Stomach smooth muscle (tissue), 2 donors: ENCODE measurements around the gene LUC7L3.

Experiments used
- H3K27ac ChIP-seq: one replicate; pipeline ENCODE4 v1.7.0; 2013; ENCODE audit warnings: mild to moderate bottlenecking, low read length, inconsistent platforms
- H3K27me3 ChIP-seq, 2 donors: one replicate each; pipeline ENCODE4 v1.7.0; 2013; ENCODE audit warnings: low read length in 2 of 2; ENCODE audit not compliant: insufficient read depth in 2 of 2, control insufficient read depth in 1 of 2
- H3K36me3 ChIP-seq, 2 donors: one replicate each; pipeline ENCODE4 v1.7.0; 2013; ENCODE audit warnings: low read length in 2 of 2; ENCODE audit not compliant: control insufficient read depth in 2 of 2, insufficient read depth in 2 of 2
- H3K4me1 ChIP-seq: one replicate; pipeline ENCODE4 v1.7.0; 2013; ENCODE audit warnings: low read length; ENCODE audit not compliant: control insufficient read depth, insufficient read depth
- H3K4me3 ChIP-seq, 2 donors: one replicate each; pipeline ENCODE4 v1.7.0; 2013; ENCODE audit warnings: low read length in 2 of 2
- H3K9ac ChIP-seq, 2 donors: one replicate each; pipeline ENCODE4 v1.7.0; 2013; ENCODE audit warnings: low read length in 2 of 2, mild to moderate bottlenecking in 1 of 2
- H3K9me3 ChIP-seq, 2 donors: one replicate each; pipeline ENCODE4 v1.7.0; 2013; ENCODE audit warnings: low read length in 2 of 2; ENCODE audit not compliant: control insufficient read depth in 2 of 2
- donor health status: healthy.
- donor health status: Pancreatic carcinoma.

LUC7L3 gene

DNA sequence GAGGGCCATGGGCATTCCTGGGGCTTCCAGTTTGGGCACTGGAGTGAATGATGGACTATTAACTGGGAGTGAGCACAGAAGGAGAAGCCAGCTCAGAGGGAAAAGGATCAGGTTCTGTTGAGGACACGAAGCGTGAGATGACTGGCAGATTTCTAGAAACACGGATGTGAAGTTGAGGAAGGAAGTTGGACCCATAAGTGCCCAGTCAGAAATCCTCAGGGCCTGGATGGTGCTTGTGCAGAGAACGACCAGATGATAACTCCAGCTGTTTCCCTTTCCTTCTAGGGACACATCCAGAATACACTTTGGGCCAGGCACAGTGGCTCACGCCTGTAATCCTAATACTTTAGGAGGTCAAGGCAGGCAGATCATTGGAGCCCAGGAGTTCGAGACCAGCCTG lies 71.2 kb downstream of the LUC7L3 start:
- no peak overlapping the region for H3K27ac ChIP-seq
- no peak overlapping the region for H3K9ac ChIP-seq
- no peaks in the 10 kb centered on the region for H3K27me3 ChIP-seq
- no peak overlapping the region for H3K4me3 ChIP-seq
- peaks cover 12% of the 10 kb centered on the region for H3K4me1 ChIP-seq
- H3K36me3 ChIP-seq = no peaks in the 10 kb centered on the region
- H3K9me3 ChIP-seq = no peaks in the 10 kb centered on the region

DNA sequence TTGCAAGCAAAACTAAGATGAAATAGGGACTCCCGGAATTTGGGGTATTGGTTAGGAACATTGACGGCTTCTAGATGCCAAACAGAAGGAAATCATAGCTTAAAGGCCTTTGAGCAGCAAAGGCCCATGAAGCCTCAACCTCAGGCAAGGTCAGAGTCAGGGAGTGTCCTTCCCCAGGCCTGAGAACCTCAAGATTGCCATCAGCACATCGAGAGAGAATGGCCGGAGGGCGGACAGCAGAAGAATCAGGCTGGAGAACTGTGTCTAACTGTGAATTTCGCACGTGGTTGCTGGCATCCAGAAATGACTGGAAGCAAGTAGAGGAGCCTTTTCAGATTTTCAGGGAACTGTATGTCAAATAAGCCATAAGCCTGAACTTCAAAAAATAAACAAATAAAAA lies 72.7 kb downstream of the LUC7L3 start:
- H3K4me1 ChIP-seq = no peaks in the 10 kb centered on the region
- H3K9ac ChIP-seq = no peak overlapping the region
- no peak overlapping the region for H3K27ac ChIP-seq
- no peaks in the 10 kb centered on the region for H3K36me3 ChIP-seq
- H3K9me3 ChIP-seq = no peaks in the 10 kb centered on the region
- H3K27me3 ChIP-seq = no peaks in the 10 kb centered on the region
- no peak overlapping the region for H3K4me3 ChIP-seq

DNA sequence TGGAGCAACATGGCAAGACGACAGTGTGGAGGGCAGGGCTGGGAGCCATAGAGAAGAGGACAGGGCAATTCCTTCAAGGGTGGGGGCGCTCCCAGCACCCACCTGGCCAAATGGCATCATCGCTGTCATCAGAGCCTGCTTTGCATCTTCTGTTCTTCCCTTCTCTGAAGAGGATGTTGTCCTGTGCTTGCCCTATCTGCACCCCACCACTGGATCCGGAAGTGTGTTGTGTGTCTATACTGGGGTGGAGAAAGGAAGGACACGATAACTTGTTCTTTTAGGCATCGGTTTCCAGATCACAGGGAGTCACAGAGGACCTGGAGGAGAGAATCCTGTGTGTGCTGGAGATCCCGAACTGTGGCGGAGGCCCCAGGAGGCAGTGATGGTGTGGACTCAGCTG lies 73.6 kb downstream of the LUC7L3 start:
- Histone ChIP-seq H3K4me3 (no peak overlapping the region), H3K9me3 (no peaks in the 10 kb centered on the region), H3K27me3 (no peaks in the 10 kb centered on the region), H3K9ac (no peak overlapping the region), H3K27ac (no peak overlapping the region), H3K4me1 (no peaks in the 10 kb centered on the region), H3K36me3 (no peaks in the 10 kb centered on the region)

DNA sequence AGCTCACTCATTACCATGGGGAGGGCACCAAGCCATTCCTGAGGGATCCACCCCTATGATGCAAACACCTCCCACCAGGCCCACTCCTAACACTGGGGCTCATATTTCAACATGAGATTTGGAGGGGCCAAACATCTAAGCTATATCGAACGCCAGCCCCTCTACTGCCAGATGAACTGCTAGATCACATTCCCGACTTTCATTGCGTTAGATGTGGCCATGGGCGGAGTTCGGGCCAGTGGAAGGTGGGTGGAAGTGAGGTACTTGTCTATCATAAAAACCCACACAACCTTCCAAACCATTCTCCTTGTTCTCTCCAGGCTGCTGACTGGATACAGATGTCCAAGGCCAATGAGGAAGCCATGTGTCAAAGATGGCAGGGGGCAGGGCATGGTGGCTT lies 75.0 kb downstream of the LUC7L3 start:
- H3K27me3 ChIP-seq = no peaks in the 10 kb centered on the region
- no peaks in the 10 kb centered on the region for H3K4me1 ChIP-seq
- H3K9ac ChIP-seq = no peak overlapping the region
- H3K4me3 ChIP-seq = no peak overlapping the region
- H3K36me3 ChIP-seq = no peaks in the 10 kb centered on the region
- no peak overlapping the region for H3K27ac ChIP-seq
- H3K9me3 ChIP-seq = no peaks in the 10 kb centered on the region

DNA sequence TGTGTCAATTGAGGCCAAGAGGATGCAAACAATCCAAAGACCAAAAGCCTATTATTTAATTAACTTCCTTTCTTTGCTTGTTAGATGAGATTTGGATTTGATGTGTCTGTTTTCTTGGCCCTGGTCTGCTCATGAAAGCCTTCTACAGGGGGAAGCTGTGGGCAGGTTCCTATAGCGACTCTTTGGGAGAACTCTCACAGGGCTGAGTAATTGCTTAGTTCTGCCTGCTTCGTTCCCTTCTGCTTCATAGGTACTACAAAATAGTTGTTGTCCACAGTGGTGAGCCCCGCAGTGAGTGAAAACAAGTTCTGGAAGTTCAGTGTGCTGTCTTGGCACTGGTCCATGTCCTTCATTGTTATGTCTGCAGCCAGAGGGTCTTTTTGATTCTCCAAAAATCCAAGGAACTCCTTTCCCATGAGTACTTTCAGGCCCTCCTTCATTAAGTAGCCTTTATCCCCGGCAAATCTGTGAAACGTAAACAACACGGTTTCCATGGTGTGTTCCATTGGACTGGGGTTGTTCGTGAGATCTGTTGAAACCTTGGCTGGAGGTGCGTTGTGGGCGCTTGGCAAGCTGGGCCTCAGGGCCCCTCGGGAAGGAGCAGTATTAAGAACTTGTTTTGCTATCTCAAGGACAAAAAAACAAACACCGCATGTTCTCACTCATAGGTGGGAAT lies 77.9 kb downstream of the LUC7L3 start:
- no peaks in the 10 kb centered on the region for H3K36me3 ChIP-seq
- no peak overlapping the region for H3K9ac ChIP-seq
- H3K27me3 ChIP-seq = no peaks in the 10 kb centered on the region
- no peaks in the 10 kb centered on the region for H3K9me3 ChIP-seq
- H3K4me3 ChIP-seq = no peak overlapping the region
- H3K4me1 ChIP-seq = no peaks in the 10 kb centered on the region
- H3K27ac ChIP-seq = no peak overlapping the region

DNA sequence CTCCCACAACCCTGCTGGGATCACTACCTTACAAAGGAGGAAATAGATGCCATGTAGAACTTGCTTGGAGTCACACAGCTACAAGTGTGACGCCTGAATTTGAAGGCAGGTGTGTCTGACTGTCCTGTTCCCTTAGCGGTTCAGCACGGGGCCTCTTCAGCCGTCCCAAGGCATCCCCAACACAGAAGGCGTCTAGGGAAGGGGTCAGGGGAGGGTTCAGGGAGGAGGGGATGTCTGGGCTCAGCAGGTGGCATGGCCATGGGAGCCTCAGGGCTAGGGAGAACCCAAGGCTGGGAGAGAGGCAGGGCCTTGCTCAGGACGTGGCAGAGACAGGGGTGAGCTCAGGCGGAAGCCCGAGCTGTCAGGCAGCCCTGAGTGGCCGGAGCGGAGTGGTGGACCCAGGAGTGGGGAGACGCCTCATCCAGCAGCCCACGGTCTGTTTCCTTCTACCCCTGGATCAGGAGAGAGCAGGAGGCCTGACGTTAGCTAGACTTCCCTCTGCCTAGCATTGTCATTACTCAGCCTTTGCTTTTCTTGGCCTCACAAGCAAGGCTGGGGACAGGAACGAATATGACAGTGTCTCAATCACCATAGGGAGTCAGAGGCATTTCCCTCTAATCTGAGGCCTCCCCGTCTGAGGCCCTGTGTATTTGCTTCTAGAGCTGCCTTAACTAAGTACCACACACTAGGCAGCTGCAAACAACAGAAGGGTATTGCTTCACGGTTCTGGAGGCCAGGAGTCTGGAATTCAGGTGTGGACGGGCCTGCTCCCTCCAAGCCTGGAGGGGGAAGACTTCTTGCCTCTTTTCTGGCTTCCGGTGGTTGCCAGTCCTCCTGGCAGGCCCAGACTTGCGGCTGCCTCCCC lies 79.3 kb downstream of the LUC7L3 start:
- Histone ChIP-seq H3K4me1 (no peaks in the 10 kb centered on the region), H3K4me3 (no peak overlapping the region), H3K27me3 (no peaks in the 10 kb centered on the region), H3K27ac (no peak overlapping the region), H3K9me3 (no peaks in the 10 kb centered on the region), H3K9ac (no peak overlapping the region), H3K36me3 (no peaks in the 10 kb centered on the region)

DNA sequence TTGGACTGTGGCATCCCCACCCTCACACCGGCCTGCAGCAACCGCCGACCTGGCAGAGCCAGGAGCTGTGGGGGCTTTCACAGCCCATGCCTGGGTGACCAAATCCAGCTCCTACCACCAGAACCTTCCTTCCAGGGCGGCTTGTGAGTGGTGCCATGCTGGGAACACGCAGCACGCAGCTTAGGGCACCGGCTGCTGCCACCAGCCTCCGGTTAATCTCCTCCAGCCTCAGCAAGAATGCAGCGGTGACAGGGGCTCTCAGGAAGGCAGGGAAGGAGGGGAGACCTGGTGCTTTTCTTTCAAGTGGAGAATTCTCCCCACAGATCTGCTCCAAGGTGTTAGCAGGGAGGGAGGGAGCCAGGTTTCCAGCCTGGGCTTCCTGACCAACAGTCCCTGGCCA lies 80.2 kb downstream of the LUC7L3 start:
- no peaks in the 10 kb centered on the region for H3K36me3 ChIP-seq
- H3K4me1 ChIP-seq = no peaks in the 10 kb centered on the region
- no peak overlapping the region for H3K4me3 ChIP-seq
- no peaks in the 10 kb centered on the region for H3K27me3 ChIP-seq
- no peak overlapping the region for H3K27ac ChIP-seq
- H3K9ac ChIP-seq = no peak overlapping the region
- no peaks in the 10 kb centered on the region for H3K9me3 ChIP-seq

DNA sequence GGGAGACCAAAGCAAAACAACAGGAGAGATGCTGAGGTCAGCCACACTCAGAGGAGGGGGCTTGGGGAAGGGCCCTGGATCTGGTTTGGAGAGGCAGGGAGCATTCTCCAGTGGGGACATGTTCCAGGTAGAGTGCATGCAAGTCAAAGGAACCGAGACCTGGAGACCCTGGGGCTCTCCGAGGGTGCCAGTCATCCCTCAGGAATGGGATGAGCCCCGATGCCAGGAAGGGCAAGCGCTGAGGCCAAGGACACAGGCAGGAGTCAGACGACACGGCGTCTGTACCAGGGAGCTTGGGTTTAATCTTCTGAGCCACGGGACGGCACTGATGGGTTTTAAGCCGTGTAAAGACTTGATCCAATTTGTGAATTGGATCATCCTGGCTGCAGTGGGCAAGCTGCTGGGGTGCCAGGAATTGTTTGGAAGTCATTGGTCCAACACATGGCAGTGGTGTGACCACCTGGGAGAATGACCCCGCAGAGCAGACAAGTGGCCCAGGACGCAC lies 80.8 kb downstream of the LUC7L3 start:
- no peak overlapping the region for H3K4me3 ChIP-seq
- H3K36me3 ChIP-seq = no peaks in the 10 kb centered on the region
- no peaks in the 10 kb centered on the region for H3K9me3 ChIP-seq
- H3K4me1 ChIP-seq = no peaks in the 10 kb centered on the region
- no peak overlapping the region for H3K9ac ChIP-seq
- no peak overlapping the region for H3K27ac ChIP-seq
- H3K27me3 ChIP-seq = no peaks in the 10 kb centered on the region

DNA sequence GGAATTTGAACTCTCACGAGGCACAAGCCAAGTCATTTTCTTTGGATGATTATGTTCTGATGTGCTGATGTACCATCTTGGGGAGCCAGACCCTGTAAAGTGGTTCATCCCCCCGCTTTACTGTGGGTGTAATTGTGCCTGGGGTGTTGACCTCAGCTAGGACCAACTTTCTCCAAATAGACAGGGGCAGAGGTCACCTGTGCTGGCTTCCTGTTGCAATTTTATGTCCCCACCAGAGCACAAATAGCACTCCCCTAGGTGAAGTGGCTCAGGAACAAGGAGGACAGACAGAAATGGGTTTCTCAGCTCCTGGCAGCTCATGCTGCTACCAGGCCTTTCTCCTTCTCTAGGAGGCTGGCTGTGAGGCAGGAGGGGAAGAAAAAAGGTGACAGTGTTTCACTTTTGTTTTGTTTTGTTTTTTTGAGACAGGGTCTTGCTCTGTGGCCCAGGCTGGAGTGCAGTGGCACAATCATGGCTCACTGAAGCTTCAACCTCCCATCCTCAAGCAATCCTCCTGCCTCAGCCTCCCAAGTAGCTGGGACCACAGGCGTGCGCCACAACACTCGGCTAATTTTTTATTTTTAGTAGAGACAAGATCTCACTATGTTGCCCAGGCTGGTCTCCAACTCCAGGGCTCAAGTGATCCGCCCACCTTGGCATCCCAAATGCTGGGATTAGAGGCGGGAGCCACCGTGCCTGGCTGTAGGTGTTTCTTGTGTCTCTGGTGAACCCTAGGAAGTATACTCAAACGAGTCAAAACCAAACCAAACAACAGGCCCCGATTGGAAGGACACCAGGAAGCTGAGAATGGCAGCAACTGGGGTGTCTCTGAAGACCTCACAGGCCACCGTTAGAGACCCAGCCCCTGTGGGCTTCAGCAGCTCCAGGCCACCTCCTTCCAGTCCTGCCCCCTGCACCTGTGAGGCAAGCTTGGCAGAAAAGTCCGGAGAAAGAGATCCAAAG lies 83.5 kb downstream of the LUC7L3 start:
- H3K4me3 ChIP-seq = no peak overlapping the region
- no peaks in the 10 kb centered on the region for H3K36me3 ChIP-seq
- no peaks in the 10 kb centered on the region for H3K27me3 ChIP-seq
- no peaks in the 10 kb centered on the region for H3K4me1 ChIP-seq
- no peak overlapping the region for H3K9ac ChIP-seq
- H3K27ac ChIP-seq = no peak overlapping the region
- no peaks in the 10 kb centered on the region for H3K9me3 ChIP-seq

DNA sequence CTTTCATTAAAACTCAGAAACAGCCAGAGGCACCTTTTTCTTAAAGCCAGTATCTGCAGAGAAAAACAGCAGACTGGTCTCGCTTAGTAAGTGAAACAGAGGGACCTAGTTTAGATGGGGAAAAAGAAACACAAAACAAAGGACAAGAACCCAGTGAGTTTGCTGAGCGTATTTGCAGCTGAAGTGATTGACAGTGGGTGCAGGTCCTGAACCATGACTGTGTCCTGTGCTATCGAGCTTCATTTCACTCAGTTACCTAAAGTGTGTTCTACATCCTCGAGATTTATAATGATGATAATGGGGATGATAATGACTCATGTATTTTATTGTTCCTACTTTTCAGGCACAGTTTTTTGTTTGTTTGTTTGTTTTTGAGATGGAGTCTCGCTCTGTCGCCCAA lies 84.3 kb downstream of the LUC7L3 start:
- Histone ChIP-seq H3K36me3 (no peaks in the 10 kb centered on the region), H3K27ac (no peak overlapping the region), H3K27me3 (no peaks in the 10 kb centered on the region), H3K4me3 (no peak overlapping the region), H3K9ac (no peak overlapping the region), H3K4me1 (no peaks in the 10 kb centered on the region), H3K9me3 (no peaks in the 10 kb centered on the region)
